Fibroblast of lung (primary cell): ENCODE results near the gene AK4. TPM values are rescaled to one million over a fixed set of nuclear protein-coding genes. Genes with fewer than 3 reads are reported as not detected.
"Not testable (repeated sequence)": the region's sequence is repeated elsewhere in the genome, so short reads cannot be mapped to it uniquely, and the experiment has no call there.

Source experiments
- DNase-seq, 2 donors: peaks; one replicate each; pipeline versions ENCODE4 v3.0.0 to v3.0.0-alpha.2; 2010; ENCODE audit warnings: low read depth in 2 of 2
- H2AFZ ChIP-seq: 2 replicates; pipeline ENCODE4 v1.5.1; 2012; ENCODE audit warnings: low read length, control low read depth, inconsistent platforms
- H3K27ac ChIP-seq: 2 replicates; pipeline ENCODE4 v1.5.1; 2011; ENCODE audit warnings: low read length, control low read depth; ENCODE audit not compliant: insufficient read depth
- H3K27me3 ChIP-seq: 2 replicates; pipeline ENCODE4 v1.5.1; 2011; ENCODE audit warnings: mild to moderate bottlenecking, low read length; ENCODE audit not compliant: control insufficient read depth, insufficient read depth
- H3K36me3 ChIP-seq: 2 replicates; pipeline ENCODE4 v1.5.1; 2011; ENCODE audit warnings: low read length; ENCODE audit not compliant: control insufficient read depth, insufficient read depth
- H3K4me1 ChIP-seq: 2 replicates; pipeline ENCODE4 v1.5.1; 2011; ENCODE audit warnings: low read length; ENCODE audit not compliant: control insufficient read depth, insufficient read depth; ENCODE audit errors: extremely low read depth
- H3K4me2 ChIP-seq: 2 replicates; pipeline ENCODE4 v1.5.1; 2011; ENCODE audit warnings: low read length, control low read depth; ENCODE audit not compliant: insufficient read depth; ENCODE audit errors: extremely low read depth
- H3K4me3 ChIP-seq, 4 experiments: fragments of 200-600 bp in 1 of 4; sonication (generic) in 1 of 4; replicated peaks in 1 of 4; 2 replicates each; pipeline ENCODE4 v1.5.1; 2011 to 2016; ENCODE audit warnings: low read length in 4 of 4, low read depth in 3 of 4, mild to moderate bottlenecking in 3 of 4, control low read depth in 2 of 4, inconsistent platforms in 1 of 4, mixed read lengths in 1 of 4; ENCODE audit not compliant: insufficient read depth in 1 of 4; ENCODE audit errors: control extremely low read depth in 1 of 4
- H3K79me2 ChIP-seq: 2 replicates; pipeline ENCODE4 v1.5.1; 2012; ENCODE audit warnings: mild to moderate bottlenecking, low read length, inconsistent platforms; ENCODE audit not compliant: control insufficient read depth, insufficient read depth
- H3K9ac ChIP-seq: 2 replicates; pipeline ENCODE4 v1.5.1; 2011; ENCODE audit warnings: mild to moderate bottlenecking, low read length, control low read depth; ENCODE audit not compliant: insufficient read depth
- H3K9me3 ChIP-seq: 2 replicates; pipeline ENCODE4 v1.5.1; 2012; ENCODE audit warnings: low read depth, low read length; ENCODE audit not compliant: control insufficient read depth, insufficient read depth
- H4K20me1 ChIP-seq: 2 replicates; pipeline ENCODE4 v1.5.1; 2011; ENCODE audit warnings: low read length; ENCODE audit not compliant: control insufficient read depth, insufficient read depth; ENCODE audit errors: extremely low read depth
- CTCF ChIP-seq, 2 donors: IDR thresholded peaks in 1 of 2; conservative IDR thresholded peaks in 1 of 2; 1 replicate in 1 of 2; 2 replicates in 1 of 2; pipeline ENCODE4 v1.5.1; 2011 to 2012; ENCODE audit warnings: low read length in 2 of 2, control low read depth in 1 of 2, inconsistent platforms in 1 of 2, low read depth in 1 of 2, mild to moderate bottlenecking in 1 of 2
- EZH2 ChIP-seq: IDR thresholded peaks from 2 replicates; pipeline ENCODE4 v1.5.1; 2012; ENCODE audit warnings: low read length, control low read depth, mild to moderate bottlenecking; ENCODE audit errors: missing control alignments
- polyA plus RNA-seq, 2 donors: library from polyadenylated mRNA; depleted of rRNA in 1 of 2; stranded (reverse) in 1 of 2; unstranded in 1 of 2; fragments of >200 nt; gene quantifications; 2 replicates each; pipeline ENCODE4 v1.2.1, GENCODE V29; 2011 to 2012; ENCODE audit warnings: missing spikeins in 1 of 2
- total RNA-seq: library from RNA; depleted of rRNA; stranded (reverse); fragments of >200 nt; gene quantifications from 2 replicates; pipeline ENCODE4 v1.2.1, GENCODE V29; 2014

Gene AK4
- total and polyA plus RNA-seq, 2 donors (not counting 1 experiment from before 2014, with no cell fraction given), result 6.3 to 49.3 TPM

GRCh38 chr1:65141394-65141793, 6.6 kb upstream of the AK4 start:
- no peak overlapping the region for H3K4me2 ChIP-seq
- no peaks in the 10 kb centered on the region for H4K20me1 ChIP-seq
- no peak overlapping the region for H2AFZ ChIP-seq
- H3K9ac ChIP-seq, result no peak overlapping the region
- no peak overlapping the region for H3K4me3 ChIP-seq
- no peaks in the 10 kb centered on the region for H3K4me1 ChIP-seq
- TF ChIP-seq EZH2 (no peak), CTCF (conservative IDR thresholded peaks at IDR 0.05 in 1 of 2, IDR thresholded peaks at IDR 0.05 in 1 of 2; ENCODE audit: low read depth in 1 of 2, low read length in 2 of 2) (no peak)
- no peaks in the 10 kb centered on the region for H3K36me3 ChIP-seq
- H3K27me3 ChIP-seq, result peaks cover 3% of the 10 kb centered on the region
- H3K9me3 ChIP-seq, result no peaks in the 10 kb centered on the region
- no peak overlapping the region for H3K27ac ChIP-seq
- no peaks in the 10 kb centered on the region for H3K79me2 ChIP-seq
- DNase-seq, result peak in 1 of 2 donors; percentile 18

GRCh38 chr1:65141918-65142317, 6.1 kb upstream of the AK4 start:
- Histone ChIP-seq H3K4me3 (no peak overlapping the region), H3K9me3 (no peaks in the 10 kb centered on the region), H3K27me3 (peaks cover 7% of the 10 kb centered on the region), H3K4me1 (no peaks in the 10 kb centered on the region), H3K4me2 (no peak overlapping the region), H3K36me3 (no peaks in the 10 kb centered on the region), H4K20me1 (no peaks in the 10 kb centered on the region), H2AFZ (no peak overlapping the region), H3K79me2 (no peaks in the 10 kb centered on the region), H3K27ac (no peak overlapping the region), H3K9ac (no peak overlapping the region)
- DNase-seq, result no peak
- TF ChIP-seq EZH2, result no peak
- TF ChIP-seq CTCF (conservative IDR thresholded peaks at IDR 0.05 in 1 of 2, IDR thresholded peaks at IDR 0.05 in 1 of 2; ENCODE audit: low read depth in 1 of 2, low read length in 2 of 2), result no peak

- H3K9ac ChIP-seq, H3K79me2 ChIP-seq, H3K36me3 ChIP-seq, H3K4me2 ChIP-seq, H3K4me3 ChIP-seq, H3K9me3 ChIP-seq, DNase-seq, H3K27ac ChIP-seq, H4K20me1 ChIP-seq, H2AFZ ChIP-seq, H3K27me3 ChIP-seq, H3K4me1 ChIP-seq: not testable (repeated sequence)
Observed at GRCh38 chr1:65143112-65143658, 4.8 kb upstream of the AK4 start.
